Sigmoid colon (tissue), 7 donors: ENCODE results near the gene GLS2. TPM values are rescaled to one million over a fixed set of nuclear protein-coding genes. Genes with fewer than 3 reads are reported as not detected.

Source experiments
- DNase-seq: peaks from one replicate; pipeline ENCODE4 v3.0.0-alpha.2; 2019
- H3K27ac ChIP-seq, 4 donors: fragments of 200-600 bp; sonication (generic); one replicate each; pipeline ENCODE4 v1.5.1; 2016 to 2019; ENCODE audit warnings: mild to moderate bottlenecking in 1 of 4
- H3K27me3 ChIP-seq, 3 donors: fragments of 200-600 bp; sonication (generic); one replicate each; pipeline ENCODE4 v1.5.1; 2019; ENCODE audit warnings: mild to moderate bottlenecking in 1 of 3
- H3K36me3 ChIP-seq, 4 donors: fragments of 200-600 bp; sonication (generic); one replicate each; pipeline ENCODE4 v1.5.1; 2016 to 2019
- H3K4me1 ChIP-seq, 4 donors: fragments of 200-600 bp; sonication (generic); one replicate each; pipeline ENCODE4 v1.5.1; 2017 to 2019
- H3K4me3 ChIP-seq, 4 donors: fragments of 200-600 bp; sonication (generic); one replicate each; pipeline ENCODE4 v1.5.1; 2017 to 2019; ENCODE audit warnings: mild to moderate bottlenecking in 2 of 4, moderate library complexity in 1 of 4
- H3K9me3 ChIP-seq, 4 donors: fragments of 200-600 bp in 3 of 4; sonication (generic) in 3 of 4; one replicate each; pipeline versions ENCODE4 v1.5.1 to v1.6.1; 2013 to 2019
- CTCF ChIP-seq, 4 experiments: fragments of 450-650 bp in 3 of 4; fragments of 200-600 bp in 1 of 4; IDR thresholded peaks; one replicate each; pipeline ENCODE4 v1.5.1; 2016 to 2019; ENCODE audit warnings: antibody characterized with exemption in 4 of 4, mild to moderate bottlenecking in 3 of 4, moderate library complexity in 2 of 4
- EP300 ChIP-seq, 4 donors: sonication (generic); formaldehyde crosslinking; IDR thresholded peaks; one replicate each; pipeline ENCODE4 v1.6.1; 2017; ENCODE audit warnings: antibody characterized with exemption in 4 of 4
- POLR2A ChIP-seq, 2 donors: fragments of 450-650 bp; IDR thresholded peaks; one replicate each; pipeline ENCODE4 v1.6.1; 2016; ENCODE audit warnings: antibody characterized with exemption in 2 of 2, mild to moderate bottlenecking in 2 of 2, moderate library complexity in 2 of 2
- POLR2AphosphoS5 ChIP-seq, 4 donors: sonication (generic); formaldehyde crosslinking; IDR thresholded peaks; one replicate each; pipeline ENCODE4 v1.6.1; 2017; ENCODE audit warnings: antibody characterized with exemption in 4 of 4
- WGBS, 2 donors: extraction: QIAGEN DNeasy Blood & Tissue Kit; methylation state at CpG; one replicate each; pipeline ENCODE4 v1.1.7; 2013; 5-methylcytosine and 5-hydroxymethylcytosine counted together
- intact Hi-C: fragments of 100-400 bp; cut with DNase I; formaldehyde crosslinking; loops from one replicate; pipeline ENCODE4 v1.15.1; 2023
- polyA plus RNA-seq, 3 donors: library from polyadenylated mRNA; stranded (reverse); fragments of 200-250 nt; gene quantifications; one replicate each; pipeline ENCODE4 v1.2.3, GENCODE V29; 2013
- total RNA-seq, 4 donors: library from RNA; depleted of rRNA; stranded (reverse); fragments of >200 nt; gene quantifications; one replicate each; pipeline ENCODE4 v1.1.0, GENCODE V29; 2016
- donor health status: healthy with polysubstance abuse.
- donor health status: Bipolar disorder and iron deficiency.
- donor health status: healthy.

Gene GLS2
- total and polyA plus RNA-seq, 7 donors, result 0.66 to 3.5 (median 1.2) TPM; not detected in 2

- intact Hi-C loops, result no loop called here
- H3K4me3 ChIP-seq, result no peak overlapping the region
- TF ChIP-seq CTCF (IDR thresholded peaks at IDR 0.05), result no peak
- TF ChIP-seq EP300 (IDR thresholded peaks at IDR 0.05), result no peak
- TF ChIP-seq POLR2AphosphoS5 (IDR thresholded peaks at IDR 0.05), result no peak
- no peak for TF ChIP-seq POLR2A (IDR thresholded peaks at IDR 0.05)
- no peaks in the 10 kb centered on the region for H3K9me3 ChIP-seq
- H3K27me3 ChIP-seq, result no peaks in the 10 kb centered on the region
- H3K4me1 ChIP-seq, result peaks cover 0 to 18% (median 17%) of the 10 kb centered on the region in 4 donors
- 81 to 89% methylated on average over 12 of the region's 12 CpGs for WGBS, 2 donors
- no peak overlapping the region for H3K27ac ChIP-seq
- H3K36me3 ChIP-seq, result no peaks in the 10 kb centered on the region
- DNase-seq, result no peak
Measured at GRCh38 chr12:56486694-56487093, 1.3 kb downstream of the GLS2 start.

- H3K27ac ChIP-seq, result no peak overlapping the region
- TF ChIP-seq CTCF (IDR thresholded peaks at IDR 0.05) (no peak), POLR2A (IDR thresholded peaks at IDR 0.05) (no peak), POLR2AphosphoS5 (IDR thresholded peaks at IDR 0.05) (no peak), EP300 (IDR thresholded peaks at IDR 0.05) (no peak)
- 87 to 92% methylated on average over 1 of the region's 1 CpG for WGBS, 2 donors
- H3K9me3 ChIP-seq, result no peaks in the 10 kb centered on the region
- no peaks in the 10 kb centered on the region for H3K36me3 ChIP-seq
- DNase-seq, result no peak
- intact Hi-C loops, result no loop called here
- no peak overlapping the region for H3K4me3 ChIP-seq
- peaks cover 0 to 18% (median 17%) of the 10 kb centered on the region in 4 donors for H3K4me1 ChIP-seq
- no peaks in the 10 kb centered on the region for H3K27me3 ChIP-seq
Measured at GRCh38 chr12:56484566-56484965, 3.4 kb downstream of the GLS2 start.

- no peaks in the 10 kb centered on the region for H3K9me3 ChIP-seq
- intact Hi-C loops, result no loop called here
- 94 to 96% methylated on average over 7 of the region's 7 CpGs for WGBS, 2 donors
- no peaks in the 10 kb centered on the region for H3K36me3 ChIP-seq
- H3K27ac ChIP-seq, result no peak overlapping the region
- DNase-seq, result no peak
- no peaks in the 10 kb centered on the region for H3K4me1 ChIP-seq
- no peaks in the 10 kb centered on the region for H3K27me3 ChIP-seq
- H3K4me3 ChIP-seq, result no peak overlapping the region
- no peak for TF ChIP-seq POLR2AphosphoS5 (IDR thresholded peaks at IDR 0.05)
- no peak for TF ChIP-seq EP300 (IDR thresholded peaks at IDR 0.05)
- no peak for TF ChIP-seq POLR2A (IDR thresholded peaks at IDR 0.05)
- no peak for TF ChIP-seq CTCF (IDR thresholded peaks at IDR 0.05)
Measured at GRCh38 chr12:56479625-56480024, 8.3 kb downstream of the GLS2 start.

- no peak overlapping the region for H3K27ac ChIP-seq
- H3K27me3 ChIP-seq, result no peaks in the 10 kb centered on the region
- WGBS, 2 donors, result 87 to 91% methylated on average over 6 of the region's 6 CpGs
- TF ChIP-seq EP300 (IDR thresholded peaks at IDR 0.05) (no peak), POLR2AphosphoS5 (IDR thresholded peaks at IDR 0.05) (no peak), CTCF (IDR thresholded peaks at IDR 0.05) (no peak), POLR2A (IDR thresholded peaks at IDR 0.05) (no peak)
- no peak overlapping the region for H3K4me3 ChIP-seq
- DNase-seq, result no peak
- no peaks in the 10 kb centered on the region for H3K4me1 ChIP-seq
- intact Hi-C loops, result no loop called here
- H3K9me3 ChIP-seq, result no peaks in the 10 kb centered on the region
- H3K36me3 ChIP-seq, result no peaks in the 10 kb centered on the region
Measured at GRCh38 chr12:56477521-56478225, 10.3 kb downstream of the GLS2 start.
